Amniotic epithelial cell (primary cell): ENCODE results near the gene PRSS38.
A peak's percentile ranks its signal among the peaks of the same experiment; 100 is the strongest.

Source experiments
- DNase-seq: peaks from one replicate; pipeline ENCODE4 v3.0.0-alpha.2; 2010; ENCODE audit warnings: low read depth

PRSS38 gene

GRCh38 chr1:227815468-227816409 lies at the start of gene PRSS38:
PRSS38 (plus strand) TSS chr1:227815675; CDS start chr1:227815717, 42 bp downstream.
- DNase-seq = no peak

GRCh38 chr1:227766015-227766634 lies 49.4 kb upstream of the PRSS38 start:
- no peak for DNase-seq

- DNase-seq = no peak
Measured at GRCh38 chr1:227766653-227767277, 48.7 kb upstream of the PRSS38 start.

GRCh38 chr1:227767401-227768124 lies 47.9 kb upstream of the PRSS38 start:
- DNase-seq = no peak

DNA sequence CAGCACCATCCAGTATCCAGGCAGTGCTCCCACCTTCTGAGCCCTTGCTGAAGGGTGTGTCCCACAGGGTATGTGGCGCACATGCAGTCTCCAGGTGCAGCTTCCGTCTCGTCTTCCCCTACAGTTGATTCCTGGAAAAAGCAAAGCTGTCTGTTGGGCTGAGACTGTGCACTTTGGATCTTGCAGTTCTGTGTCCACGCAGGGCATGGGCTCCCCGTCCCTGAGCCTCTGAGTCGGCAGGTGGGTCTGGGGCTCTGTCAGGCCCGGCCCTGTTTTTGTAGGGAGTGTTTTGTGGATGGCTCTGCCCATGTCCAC lies 47.4 kb upstream of the PRSS38 start:
- no peak for DNase-seq

GRCh38 chr1:227768640-227769039 lies 46.8 kb upstream of the PRSS38 start:
- DNase-seq = no peak

DNA sequence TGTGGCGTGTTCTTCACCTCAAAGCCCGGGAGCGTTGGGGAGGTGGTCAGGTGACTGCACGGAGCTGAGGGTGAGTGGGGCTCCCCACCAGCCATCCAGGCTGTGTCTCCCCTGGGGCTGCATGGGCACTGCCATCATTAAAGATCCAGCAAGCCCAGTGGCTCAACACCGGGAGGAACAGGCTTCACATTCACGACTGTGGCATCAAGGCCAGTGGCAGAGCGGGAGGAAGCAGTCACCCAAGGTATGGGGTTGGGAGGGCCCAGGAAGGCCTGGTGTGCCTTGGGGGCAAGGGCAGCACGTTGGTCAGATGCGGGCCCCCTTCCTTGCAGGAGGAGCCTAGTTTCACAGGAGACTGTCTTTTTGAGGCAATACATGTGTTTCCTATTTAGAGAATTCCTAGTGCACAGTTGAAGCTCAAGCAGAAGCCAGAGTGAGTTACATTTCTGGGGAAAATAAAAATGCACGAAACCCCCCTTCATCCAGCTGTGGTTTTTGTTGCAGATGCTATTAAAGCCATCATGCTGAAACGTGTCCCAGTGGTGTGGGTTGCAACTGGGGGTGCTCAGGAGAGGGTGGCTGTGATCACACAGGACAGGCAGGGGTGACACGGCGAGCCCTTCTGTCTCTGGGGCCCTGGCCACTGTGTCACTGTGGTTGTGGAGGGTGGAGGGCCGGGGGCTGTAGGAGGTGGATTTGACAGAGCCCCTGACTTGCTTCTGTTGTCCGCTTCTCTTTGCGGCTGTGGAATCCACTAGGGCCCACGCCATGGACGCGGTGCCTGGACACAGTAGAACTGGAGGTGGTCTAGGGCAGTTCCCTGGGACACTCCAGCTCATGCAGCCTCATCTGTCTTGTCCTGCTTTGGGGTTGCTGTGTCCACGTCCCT lies 46.2 kb upstream of the PRSS38 start:
- no peak for DNase-seq

- no peak for DNase-seq
Measured at GRCh38 chr1:227769936-227770494, 45.5 kb upstream of the PRSS38 start.

GRCh38 chr1:227770812-227771211 lies 44.7 kb upstream of the PRSS38 start:
- DNase-seq = no peak

DNA sequence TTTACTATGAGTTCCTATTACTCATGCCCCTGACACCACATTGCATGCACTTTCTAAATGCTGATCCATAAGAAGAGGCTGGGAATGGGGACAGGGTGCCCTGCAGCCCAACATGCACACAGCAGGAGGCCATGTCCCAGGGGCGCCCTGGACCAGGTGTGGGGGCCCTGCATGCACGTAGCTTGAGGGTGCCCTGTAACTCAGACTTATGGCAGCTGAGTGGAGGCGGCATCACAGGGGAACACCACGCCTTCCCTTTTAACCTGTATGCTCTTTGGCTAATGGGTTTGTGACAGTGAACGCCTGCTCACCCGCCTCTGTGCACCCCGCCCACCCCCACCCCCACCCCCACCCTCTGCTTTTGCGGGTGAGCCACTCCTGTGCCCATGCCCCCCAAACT lies 44.1 kb upstream of the PRSS38 start:
- DNase-seq = no peak

DNA sequence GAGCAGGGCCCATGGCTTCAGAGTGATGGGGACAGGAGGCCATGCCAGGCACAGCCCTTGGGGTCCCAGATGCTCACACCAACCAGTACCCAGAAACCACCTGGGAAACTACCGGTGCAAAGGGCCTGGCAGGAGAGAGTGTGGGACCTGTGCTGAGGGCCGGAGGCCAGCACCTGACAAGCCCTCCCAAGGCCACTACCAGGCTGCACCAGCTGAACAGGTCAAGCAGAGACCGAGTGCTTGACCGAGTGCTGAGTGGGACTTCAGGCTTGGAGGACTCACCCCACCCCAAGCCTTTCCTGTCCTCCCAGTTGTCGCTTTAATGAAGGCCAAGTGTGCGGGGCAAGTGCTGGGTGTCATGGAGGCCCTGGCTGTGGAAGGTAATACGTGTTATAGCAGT lies 43.7 kb upstream of the PRSS38 start:
- no peak for DNase-seq

- no peak for DNase-seq
Measured at GRCh38 chr1:227773558-227773957, 41.9 kb upstream of the PRSS38 start.

- DNase-seq = no peak
Measured at GRCh38 chr1:227774051-227774731, 41.3 kb upstream of the PRSS38 start.

GRCh38 chr1:227774821-227775661 lies 40.4 kb upstream of the PRSS38 start:
- DNase-seq = peak; percentile 30

- no peak for DNase-seq
Measured at GRCh38 chr1:227775841-227776240, 39.6 kb upstream of the PRSS38 start.

- DNase-seq = peak; percentile 16
Measured at GRCh38 chr1:227776331-227776771, 39.1 kb upstream of the PRSS38 start.

DNA sequence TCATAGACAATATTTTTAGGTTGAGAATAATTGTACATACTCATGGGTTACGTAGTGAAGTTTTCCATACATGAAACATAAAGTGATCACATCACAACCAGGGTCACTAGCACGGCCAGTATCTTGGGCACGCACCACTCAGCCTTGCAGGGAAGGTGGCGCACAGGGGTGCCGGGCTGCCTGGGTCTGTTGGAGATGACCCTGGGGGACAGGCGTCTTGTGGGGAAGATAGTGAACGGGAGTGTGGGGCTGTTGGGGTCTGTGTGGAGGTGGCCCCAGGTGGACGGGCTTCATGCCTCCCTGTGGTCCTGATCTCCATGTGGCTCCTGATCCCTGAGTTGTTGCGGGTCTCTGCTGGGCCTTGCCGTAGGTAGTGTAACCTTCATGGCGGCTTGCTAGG lies 38.3 kb upstream of the PRSS38 start:
- no peak for DNase-seq

- DNase-seq = no peak
Measured at GRCh38 chr1:227777646-227778045, 37.8 kb upstream of the PRSS38 start.

GRCh38 chr1:227778401-227778947 lies 37.0 kb upstream of the PRSS38 start:
- DNase-seq = no peak
